WERI-Rb-1 (cell line): Measurements from ENCODE around the gene CLPTM1L.
"Not testable (repeated sequence)": the region's sequence is repeated elsewhere in the genome, so short reads cannot be mapped to it uniquely, and the experiment has no call there.

Source experiments
- DNase-seq: peaks from one replicate; pipeline ENCODE4 v3.0.0-alpha.2; 2020
- H3K27ac ChIP-seq: fragments of 250-450 bp; sonication (Bioruptor Pico); 2 replicates; pipeline ENCODE4 v1.5.1; 2020; ENCODE audit warnings: mild to moderate bottlenecking, moderate library complexity
- H3K27me3 ChIP-seq: fragments of 250-450 bp; sonication (Bioruptor Pico); 2 replicates; pipeline ENCODE4 v1.5.1; 2021; ENCODE audit warnings: mild to moderate bottlenecking, low read depth, moderate library complexity; ENCODE audit not compliant: insufficient read depth, severe bottlenecking
- H3K36me3 ChIP-seq: fragments of 250-450 bp; sonication (Bioruptor Pico); 2 replicates; pipeline ENCODE4 v1.5.1; 2020; ENCODE audit warnings: mild to moderate bottlenecking, moderate library complexity
- H3K4me3 ChIP-seq: 2 replicates; pipeline ENCODE4 v1.5.1; 2011; ENCODE audit warnings: low read depth, mild to moderate bottlenecking, control low read depth, low read length
- H3K9me3 ChIP-seq: fragments of 250-450 bp; sonication (Bioruptor Pico); 2 replicates; pipeline ENCODE4 v1.5.1; 2021; ENCODE audit warnings: mild to moderate bottlenecking, moderate library complexity; ENCODE audit not compliant: severe bottlenecking
- TF ChIP-seq, protein P1 (sequence below): IDR thresholded peaks from 2 replicates; pipeline ENCODE4 v1.5.1; 2011; ENCODE audit warnings: low read depth, mild to moderate bottlenecking, control low read depth, inconsistent platforms, low read length

Gene CLPTM1L

GRCh38 chr5:1334831-1335539, 9.9 kb downstream of the CLPTM1L start:
- DNase-seq: no peak
- TF ChIP-seq, protein P1, sequence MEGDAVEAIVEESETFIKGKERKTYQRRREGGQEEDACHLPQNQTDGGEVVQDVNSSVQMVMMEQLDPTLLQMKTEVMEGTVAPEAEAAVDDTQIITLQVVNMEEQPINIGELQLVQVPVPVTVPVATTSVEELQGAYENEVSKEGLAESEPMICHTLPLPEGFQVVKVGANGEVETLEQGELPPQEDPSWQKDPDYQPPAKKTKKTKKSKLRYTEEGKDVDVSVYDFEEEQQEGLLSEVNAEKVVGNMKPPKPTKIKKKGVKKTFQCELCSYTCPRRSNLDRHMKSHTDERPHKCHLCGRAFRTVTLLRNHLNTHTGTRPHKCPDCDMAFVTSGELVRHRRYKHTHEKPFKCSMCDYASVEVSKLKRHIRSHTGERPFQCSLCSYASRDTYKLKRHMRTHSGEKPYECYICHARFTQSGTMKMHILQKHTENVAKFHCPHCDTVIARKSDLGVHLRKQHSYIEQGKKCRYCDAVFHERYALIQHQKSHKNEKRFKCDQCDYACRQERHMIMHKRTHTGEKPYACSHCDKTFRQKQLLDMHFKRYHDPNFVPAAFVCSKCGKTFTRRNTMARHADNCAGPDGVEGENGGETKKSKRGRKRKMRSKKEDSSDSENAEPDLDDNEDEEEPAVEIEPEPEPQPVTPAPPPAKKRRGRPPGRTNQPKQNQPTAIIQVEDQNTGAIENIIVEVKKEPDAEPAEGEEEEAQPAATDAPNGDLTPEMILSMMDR: no peak
- H3K4me3 ChIP-seq: no peak overlapping the region
- peak overlapping the region; percentile 12; the same call in 1 of the 2 replicates for H3K27ac ChIP-seq
- no peaks in the 10 kb centered on the region for H3K9me3 ChIP-seq
- H3K36me3 ChIP-seq: peaks cover 81% of the 10 kb centered on the region
- H3K27me3 ChIP-seq: no peaks in the 10 kb centered on the region

DNA sequence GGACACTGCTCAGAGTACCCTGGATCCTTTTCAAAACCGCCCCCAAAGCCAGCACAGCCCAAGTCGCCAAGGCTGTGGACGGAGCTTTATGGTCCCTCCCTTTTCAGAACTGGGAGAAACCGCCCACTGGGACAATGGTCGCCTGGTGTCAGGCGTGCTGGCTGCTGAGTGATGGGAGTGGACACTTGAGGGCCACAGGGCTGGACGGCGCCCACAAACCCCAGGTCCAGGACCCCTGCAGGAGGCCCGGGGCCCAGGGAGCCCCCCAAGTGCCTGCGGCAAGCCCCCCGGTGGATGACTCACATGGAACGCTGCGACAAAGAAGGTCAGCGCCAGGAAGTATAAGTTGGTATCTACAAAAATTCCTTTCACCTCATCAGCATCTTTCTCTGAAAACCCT, 10.9 kb downstream of the CLPTM1L start:
- no peaks in the 10 kb centered on the region for H3K27me3 ChIP-seq
- no peak for DNase-seq
- peaks cover 83% of the 10 kb centered on the region for H3K36me3 ChIP-seq
- H3K27ac ChIP-seq: 0 out of 2 replicates have a peak overlapping the region, but pooled peaks have one; percentile 6
- TF ChIP-seq, protein P1: no peak
- no peaks in the 10 kb centered on the region for H3K9me3 ChIP-seq
- H3K4me3 ChIP-seq: no peak overlapping the region

DNA sequence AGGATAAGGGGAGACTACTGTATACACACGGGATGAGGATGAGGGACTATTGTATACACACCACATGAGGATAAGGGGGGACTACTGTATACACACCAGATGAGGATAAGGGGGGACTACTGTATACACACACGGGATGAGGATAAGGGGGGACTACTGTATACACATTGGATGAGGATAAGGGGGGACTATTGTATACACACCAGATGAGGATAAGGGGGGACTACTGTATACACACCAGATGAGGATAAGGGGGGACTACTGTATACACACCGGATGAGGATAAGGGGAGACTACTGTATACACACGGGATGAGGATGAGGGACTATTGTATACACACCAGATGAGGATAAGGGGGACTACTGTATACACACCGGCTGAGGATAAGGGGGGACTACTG, 11.6 kb downstream of the CLPTM1L start:
- not testable (repeated sequence) for DNase-seq, H3K27me3 ChIP-seq, H3K4me3 ChIP-seq, H3K27ac ChIP-seq, H3K9me3 ChIP-seq
- H3K36me3 ChIP-seq: peaks cover 79% of the 10 kb centered on the region

DNA sequence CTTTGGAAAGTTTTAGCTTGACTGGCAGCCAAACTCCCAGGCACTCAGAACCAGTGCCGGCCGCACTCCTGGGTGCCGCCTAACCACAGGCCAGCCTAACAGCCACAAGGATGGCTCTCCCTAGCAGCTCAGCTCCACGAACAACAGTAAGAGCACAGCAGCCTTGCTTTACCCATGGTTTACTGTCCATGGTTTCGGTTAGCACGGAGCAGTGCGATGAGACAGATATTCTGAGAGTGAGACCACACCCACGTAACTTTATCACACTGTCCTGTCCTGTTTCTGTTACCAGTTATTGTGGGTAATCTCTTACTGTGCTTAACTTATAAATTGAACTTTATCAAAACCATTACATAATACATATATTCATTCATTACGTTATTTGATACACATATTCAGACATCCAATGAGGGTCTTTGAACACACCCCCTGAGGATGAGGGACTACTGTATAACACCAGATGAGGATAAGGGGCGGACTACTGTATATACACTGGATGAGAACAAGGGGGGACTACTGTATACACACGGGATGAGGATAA, 12.4 kb downstream of the CLPTM1L start:
- H3K36me3 ChIP-seq: peaks cover 71% of the 10 kb centered on the region
- no peak for DNase-seq
- H3K9me3 ChIP-seq: no peaks in the 10 kb centered on the region
- no peak overlapping the region for H3K4me3 ChIP-seq
- TF ChIP-seq, protein P1: no peak
- no peak overlapping the region for H3K27ac ChIP-seq
- no peaks in the 10 kb centered on the region for H3K27me3 ChIP-seq

- Histone ChIP-seq H3K27me3 (no peaks in the 10 kb centered on the region), H3K9me3 (no peaks in the 10 kb centered on the region), H3K36me3 (peaks cover 65% of the 10 kb centered on the region), H3K27ac (no peak overlapping the region), H3K4me3 (no peak overlapping the region)
- TF ChIP-seq, protein P1: no peak
- DNase-seq: no peak
These were observed 13.0 kb downstream of the CLPTM1L start for GRCh38 chr5:1331861-1332405.
